Neural cell (in vitro differentiated cells): ENCODE measurements around the gene DGKQ. TPM values are rescaled to one million over a fixed set of nuclear protein-coding genes. Genes with fewer than 3 reads are reported as not detected.

ENCODE experiments used
- H2AFZ ChIP-seq: fragments of 200-600, 300-800 bp; sonication (generic), shearing (Covaris generic); 2 replicates; pipeline ENCODE4 v1.6.0; 2014; ENCODE audit warnings: low read depth, mild to moderate bottlenecking, antibody characterized with exemption, low read length, moderate library complexity
- H3F3A ChIP-seq: fragments of 200-600 bp; shearing (Covaris generic); 2 replicates; pipeline ENCODE4 v1.6.1; 2016; ENCODE audit warnings: mild to moderate bottlenecking, moderate library complexity, mixed read lengths, antibody characterized with exemption, low read length; ENCODE audit not compliant: insufficient read depth, poor library complexity, severe bottlenecking
- H3K27ac ChIP-seq: fragments of 200-600, 300-800 bp; sonication (generic), shearing (Covaris generic); 2 replicates; pipeline ENCODE4 v1.5.1; 2014; ENCODE audit warnings: mild to moderate bottlenecking, low read length, moderate library complexity
- H3K27me3 ChIP-seq: fragments of 300-800, 200-600 bp; sonication (generic), shearing (Covaris generic); 2 replicates; pipeline ENCODE4 v1.6.0; 2014; ENCODE audit warnings: mild to moderate bottlenecking, low read depth, low read length, moderate library complexity; ENCODE audit not compliant: insufficient read depth
- H3K36me3 ChIP-seq: fragments of 300-800, 200-600 bp; sonication (generic), shearing (Covaris generic); 2 replicates; pipeline ENCODE4 v1.5.1; 2014; ENCODE audit warnings: mild to moderate bottlenecking, antibody characterized with exemption, low read length, moderate library complexity; ENCODE audit not compliant: insufficient read depth
- H3K4me2 ChIP-seq: fragments of 300-800, 200-600 bp; sonication (generic), shearing (Covaris generic); 2 replicates; pipeline ENCODE4 v1.6.0; 2014; ENCODE audit warnings: mild to moderate bottlenecking, low read length
- H3K4me3 ChIP-seq: fragments of 300-800, 200-600 bp; sonication (generic), shearing (Covaris generic); 2 replicates; pipeline ENCODE4 v1.5.1; 2014; ENCODE audit warnings: mild to moderate bottlenecking, low read length, moderate library complexity
- H3K79me2 ChIP-seq: fragments of 200-600 bp; shearing (Covaris generic); replicated peaks from 2 replicates; pipeline ENCODE4 v1.6.0; 2014; ENCODE audit warnings: mild to moderate bottlenecking, low read length, moderate library complexity; ENCODE audit not compliant: insufficient read depth
- H3K9ac ChIP-seq: fragments of 300-800, 200-600 bp; sonication (generic), shearing (Covaris generic); 2 replicates; pipeline ENCODE4 v1.6.1; 2016; ENCODE audit warnings: mild to moderate bottlenecking, low read length, mixed read lengths
- H3K9me2 ChIP-seq: fragments of 200-600 bp; shearing (Covaris generic); 2 replicates; pipeline ENCODE4 v1.6.1; 2016; ENCODE audit warnings: mild to moderate bottlenecking, low read length, mixed read lengths; ENCODE audit not compliant: insufficient read depth
- H3K9me3 ChIP-seq: fragments of 200-600, 300-800 bp; sonication (generic), shearing (Covaris generic); 2 replicates; pipeline ENCODE4 v1.6.1; 2016; ENCODE audit warnings: mild to moderate bottlenecking, mixed run types, low read length, moderate library complexity, mixed read lengths
- H4K20me1 ChIP-seq: fragments of 200-600 bp; shearing (Covaris generic); 2 replicates; pipeline ENCODE4 v1.6.1; 2016; ENCODE audit warnings: mild to moderate bottlenecking, mixed run types; ENCODE audit not compliant: insufficient read depth
- CTCF ChIP-seq: fragments of 450-650 bp; IDR thresholded peaks from 2 replicates; pipeline ENCODE4 v1.5.1; 2014; ENCODE audit warnings: antibody characterized with exemption, mild to moderate bottlenecking, moderate library complexity; ENCODE audit not compliant: poor library complexity, severe bottlenecking
- EP300 ChIP-seq: fragments of 450-650 bp; conservative IDR thresholded peaks from 2 replicates; pipeline ENCODE4 v1.6.1; 2014; ENCODE audit warnings: antibody characterized with exemption, mild to moderate bottlenecking, moderate library complexity; ENCODE audit not compliant: poor library complexity, severe bottlenecking
- EZH2 ChIP-seq: fragments of 200-600, 300-800 bp; shearing (Covaris generic), sonication (generic); IDR thresholded peaks from 2 replicates; pipeline ENCODE4 v1.6.1; 2014; ENCODE audit warnings: antibody characterized with exemption, low read length, borderline replicate concordance, mild to moderate bottlenecking; ENCODE audit not compliant: insufficient read depth, poor library complexity, severe bottlenecking
- MXI1 ChIP-seq: fragments of 450-650 bp; conservative IDR thresholded peaks from 2 replicates; pipeline ENCODE4 v1.6.1; 2014; ENCODE audit warnings: antibody characterized with exemption, mild to moderate bottlenecking; ENCODE audit not compliant: poor library complexity, severe bottlenecking
- POLR2AphosphoS5 ChIP-seq: IDR thresholded peaks from 2 replicates; pipeline ENCODE4 v1.6.1; 2012
- RAD21 ChIP-seq: fragments of 450-650 bp; conservative IDR thresholded peaks from 2 replicates; pipeline ENCODE4 v1.6.1; 2014; ENCODE audit warnings: antibody characterized with exemption, mild to moderate bottlenecking, moderate library complexity
- REST ChIP-seq: IDR thresholded peaks from 2 replicates; pipeline ENCODE4 v1.6.1; 2012; ENCODE audit warnings: borderline replicate concordance
- SMC3 ChIP-seq: fragments of 450-650 bp; conservative IDR thresholded peaks from 2 replicates; pipeline ENCODE4 v1.6.1; 2014; ENCODE audit warnings: antibody characterized with exemption, mild to moderate bottlenecking, moderate library complexity; ENCODE audit not compliant: poor library complexity
- TAF1 ChIP-seq: IDR thresholded peaks from 2 replicates; pipeline ENCODE4 v1.6.1; 2012; ENCODE audit warnings: low read depth
- polyA plus RNA-seq: library from polyadenylated mRNA; depleted of rRNA; stranded (reverse); fragments of >200 nt; gene quantifications from 2 replicates; pipeline ENCODE4 v1.2.3, GENCODE V29; 2014

The DGKQ gene
- polyA plus RNA-seq, 1 donor from 2014 or later: 32.4 TPM

- no peak for TF ChIP-seq TAF1
- no peak for TF ChIP-seq MXI1
- TF ChIP-seq REST: no peak
- no peaks in the 10 kb centered on the region for H3F3A ChIP-seq
- H4K20me1 ChIP-seq: no peaks in the 10 kb centered on the region
- H3K4me2 ChIP-seq: peak overlapping the region; percentile 55
- no peaks in the 10 kb centered on the region for H3K79me2 ChIP-seq
- no peaks in the 10 kb centered on the region for H3K36me3 ChIP-seq
- no peaks in the 10 kb centered on the region for H3K9me2 ChIP-seq
- peaks cover 8% of the 10 kb centered on the region for H3K27me3 ChIP-seq
- H3K4me3 ChIP-seq: peak overlapping the region; percentile 81
- H3K9me3 ChIP-seq: no peaks in the 10 kb centered on the region
- H3K9ac ChIP-seq: peak overlapping the region; percentile 76
- H2AFZ ChIP-seq: no peak overlapping the region
- no peak overlapping the region for H3K27ac ChIP-seq
Measured at GRCh38 chr4:971666-972500, 1.5 kb downstream of the DGKQ start.

GRCh38 chr4:970854-971520, 2.4 kb downstream of the DGKQ start:
- TF ChIP-seq MXI1 (no peak), CTCF (no peak), EP300 (no peak), TAF1 (no peak), EZH2 (no peak), REST (no peak), POLR2AphosphoS5 (no peak), RAD21 (no peak), SMC3 (no peak)
- no peak overlapping the region for H2AFZ ChIP-seq
- no peak overlapping the region for H3K4me2 ChIP-seq
- H4K20me1 ChIP-seq: no peaks in the 10 kb centered on the region
- no peaks in the 10 kb centered on the region for H3K79me2 ChIP-seq
- no peaks in the 10 kb centered on the region for H3K9me3 ChIP-seq
- H3K9ac ChIP-seq: no peak overlapping the region
- peaks cover 8% of the 10 kb centered on the region for H3K27me3 ChIP-seq
- no peak overlapping the region for H3K27ac ChIP-seq
- H3K4me3 ChIP-seq: no peak overlapping the region
- no peaks in the 10 kb centered on the region for H3K36me3 ChIP-seq
- no peaks in the 10 kb centered on the region for H3K9me2 ChIP-seq
- H3F3A ChIP-seq: no peaks in the 10 kb centered on the region
